ENCODE data around the gene MORF4L2. TPM values are rescaled to one million over a fixed set of nuclear protein-coding genes. Genes with fewer than 3 reads are reported as not detected.

Gene MORF4L2
- total RNA-seq, 4 donors from 2014 or later: 299 to 400 (median 353) TPM

DNA sequence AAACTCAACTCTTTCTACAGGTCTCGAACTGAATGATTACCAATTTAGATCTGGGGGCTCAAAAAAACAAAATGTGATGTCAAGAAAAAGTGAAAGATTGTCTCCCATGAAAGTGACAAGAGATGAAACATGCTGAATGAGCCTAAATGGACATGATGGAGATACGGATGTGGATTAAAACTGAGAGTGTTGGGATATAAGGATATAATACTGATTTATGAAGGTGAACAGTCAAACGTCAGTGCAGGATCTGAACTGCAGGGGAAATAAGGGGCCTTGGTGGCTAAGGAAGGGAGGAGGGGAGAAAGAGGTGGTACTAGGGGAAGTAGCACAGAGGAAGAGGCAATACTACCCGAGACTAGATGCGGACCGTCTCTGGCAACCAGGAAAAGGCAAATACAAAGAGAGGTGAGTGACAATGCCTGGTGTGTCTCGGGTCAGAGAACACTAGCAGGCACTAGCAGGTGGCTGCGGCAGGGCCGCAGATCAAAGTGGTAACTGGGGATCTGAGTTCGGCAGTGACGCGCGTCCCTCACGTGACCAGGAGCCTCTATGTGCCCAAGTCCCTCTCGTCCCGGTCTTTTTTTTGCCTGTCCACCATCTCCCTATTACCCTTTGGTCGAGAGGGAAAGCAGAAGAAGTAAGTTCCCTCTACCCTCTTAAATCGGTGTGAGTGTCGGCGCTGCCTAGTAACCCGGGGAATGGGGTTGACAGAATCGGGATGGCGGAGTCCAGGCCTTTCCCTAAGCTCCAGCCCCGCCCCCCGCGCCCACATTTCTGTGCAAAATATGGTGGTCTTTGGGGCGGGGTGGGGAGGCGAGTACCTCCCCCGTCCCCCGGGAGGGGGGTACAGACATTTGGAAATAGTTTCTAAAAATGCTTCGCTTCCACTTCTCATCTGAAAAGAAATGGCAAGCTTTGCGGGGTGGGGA lies 57.8 kb downstream of the MORF4L2 start, which contains the start of gene TCEAL1:
TCEAL1 (plus strand) TSS at position 590 of the 932 bp plus-strand sequence. CDS start 942 bp downstream, outside the sequence.
- Histone ChIP-seq H3K36me3 (no peaks in the 10 kb centered on the region), H3K9me3 (no peaks in the 10 kb centered on the region), H3K4me3 (peak within 1 kb of the TSS; percentile 62 to 75 (median 67)), H3K27ac (replicated peaks in 1 of 4) (peak within 1 kb of the TSS; percentile 90 to 93 (median 92)), H3K4me1 (peaks cover 5 to 45% (median 27%) of the 10 kb centered on the region in 4 donors), H3K27me3 (no peaks in the 10 kb centered on the region)
- WGBS: 22% methylated on average over 32 of the region's 32 CpGs
- DNase-seq (ENCODE audit: extremely low spot score): peak; percentile 92
- intact Hi-C loops (cut with DNase I): no loop called here
- no peak for TF ChIP-seq EP300 (IDR thresholded peaks at IDR 0.05)
- TF ChIP-seq POLR2AphosphoS5 (IDR thresholded peaks at IDR 0.05): peak; percentile 71 to 84
- TF ChIP-seq POLR2A (IDR thresholded peaks at IDR 0.05; ENCODE audit: low read depth): no peak
- no peak for TF ChIP-seq CTCF (IDR thresholded peaks at IDR 0.05)

GRCh38 chrX:103626855-103627254 lies 59.6 kb downstream of the MORF4L2 start:
- Histone ChIP-seq H3K36me3 (no peaks in the 10 kb centered on the region), H3K9me3 (no peaks in the 10 kb centered on the region), H3K27me3 (no peaks in the 10 kb centered on the region), H3K4me1 (peaks cover 5 to 48% (median 27%) of the 10 kb centered on the region in 4 donors), H3K27ac (replicated peaks in 1 of 4) (peak overlapping the region in 2 of 4 donors; percentile 26 to 92), H3K4me3 (no peak overlapping the region)
- intact Hi-C loops (cut with DNase I): no loop called here
- no peak for TF ChIP-seq EP300 (IDR thresholded peaks at IDR 0.05)
- DNase-seq (ENCODE audit: extremely low spot score): no peak

Other genes with a start within 250 kb of the MORF4L2 start
- 10 to 100 TPM in 1 of 4 donors, 1 to 10 TPM in 3; 4.5 to 13.2 (median 9.5) TPM for gene RAB40A, start 167.2 kb downstream of the MORF4L2 start, total RNA-seq
- gene TCEAL4, start 101.2 kb downstream of the MORF4L2 start, total RNA-seq: 100 to 1,000 TPM; 343 to 818 (median 418) TPM
- gene TCEAL3, start 78.7 kb downstream of the MORF4L2 start, total RNA-seq: 100 to 1,000 TPM; 108 to 218 (median 150) TPM
- 100 to 1,000 TPM; 192 to 287 (median 217) TPM for gene TCEAL1, start 57.7 kb downstream of the MORF4L2 start, total RNA-seq
- not detected for gene TMEM31, start 24.2 kb upstream of the MORF4L2 start, total RNA-seq
- gene PLP1, start 90.1 kb upstream of the MORF4L2 start, total RNA-seq: 10 to 100 TPM; 27.5 to 52.3 (median 37.8) TPM
- gene RAB9B, start 145.6 kb upstream of the MORF4L2 start, total RNA-seq: 10 to 100 TPM in 3 of 4 donors, 1 to 10 TPM in 1; 8.9 to 13.6 (median 11.1) TPM